ENCODE data around the gene GPR143.

GPR143 gene

GRCh38 chrX:9690046-9690445, 75.6 kb downstream of the GPR143 start:
- no peak for TF ChIP-seq CTCF (IDR thresholded peaks at IDR 0.05; ENCODE audit: low read depth, low read length)
- no peak for DNase-seq (ENCODE audit: extremely low read depth, low read depth)

GRCh38 chrX:9688833-9689232, 76.8 kb downstream of the GPR143 start:
- no peak for DNase-seq (ENCODE audit: extremely low read depth, low read depth)
- TF ChIP-seq CTCF (IDR thresholded peaks at IDR 0.05; ENCODE audit: low read depth, low read length): no peak

DNA sequence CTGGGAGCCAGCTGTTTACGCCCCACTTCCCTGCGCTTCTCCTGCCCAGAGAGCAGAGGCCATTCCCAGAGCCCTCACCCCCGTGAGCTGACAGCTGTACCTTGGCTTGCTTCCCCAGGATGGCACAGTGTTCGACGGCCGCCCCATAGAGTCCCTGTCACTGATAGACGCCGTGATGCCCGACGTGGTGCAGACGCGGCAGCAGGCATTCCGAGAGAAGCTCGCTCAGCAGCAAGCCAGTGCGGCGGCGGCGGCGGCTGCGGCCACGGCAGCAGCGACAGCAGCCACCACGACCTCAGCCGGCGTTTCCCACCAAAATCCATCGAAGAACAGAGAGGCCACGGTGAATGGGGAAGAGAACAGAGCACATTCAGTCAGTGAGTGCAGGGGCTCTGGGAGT, 77.7 kb downstream of the GPR143 start:
- no peak for TF ChIP-seq CTCF (IDR thresholded peaks at IDR 0.05; ENCODE audit: low read depth, low read length)
- no peak for DNase-seq (ENCODE audit: extremely low read depth, low read depth)

GRCh38 chrX:9683350-9683749, 82.3 kb downstream of the GPR143 start:
- DNase-seq (ENCODE audit: extremely low read depth, low read depth): no peak
- TF ChIP-seq CTCF (IDR thresholded peaks at IDR 0.05; ENCODE audit: low read depth, low read length): no peak

- TF ChIP-seq CTCF (IDR thresholded peaks at IDR 0.05; ENCODE audit: low read depth, low read length): no peak
- no peak for DNase-seq (ENCODE audit: extremely low read depth, low read depth)
These were observed 82.8 kb downstream of the GPR143 start for GRCh38 chrX:9682861-9683260.

DNA sequence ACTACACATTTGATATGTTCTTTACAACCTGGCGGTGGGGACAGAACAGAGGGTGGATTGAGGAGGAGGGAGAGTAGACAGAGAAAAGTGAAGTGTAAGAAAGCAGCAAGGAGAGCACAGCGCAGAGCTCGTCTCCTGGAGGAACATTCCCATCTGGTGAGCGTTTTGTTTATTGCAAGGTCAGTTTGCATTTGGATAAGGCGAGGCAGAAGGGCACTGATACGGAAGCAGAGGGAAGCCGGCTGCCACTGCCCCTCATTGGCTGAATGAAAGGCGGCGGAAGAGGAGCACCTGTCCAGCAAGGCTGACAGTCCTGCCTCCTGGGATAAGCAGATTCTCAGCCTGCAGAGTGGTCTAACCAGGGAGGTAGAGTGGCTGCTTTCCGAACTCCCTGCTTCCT, 83.2 kb downstream of the GPR143 start:
- TF ChIP-seq CTCF (IDR thresholded peaks at IDR 0.05; ENCODE audit: low read depth, low read length): peak; percentile 17
- no peak for DNase-seq (ENCODE audit: extremely low read depth, low read depth)

DNA sequence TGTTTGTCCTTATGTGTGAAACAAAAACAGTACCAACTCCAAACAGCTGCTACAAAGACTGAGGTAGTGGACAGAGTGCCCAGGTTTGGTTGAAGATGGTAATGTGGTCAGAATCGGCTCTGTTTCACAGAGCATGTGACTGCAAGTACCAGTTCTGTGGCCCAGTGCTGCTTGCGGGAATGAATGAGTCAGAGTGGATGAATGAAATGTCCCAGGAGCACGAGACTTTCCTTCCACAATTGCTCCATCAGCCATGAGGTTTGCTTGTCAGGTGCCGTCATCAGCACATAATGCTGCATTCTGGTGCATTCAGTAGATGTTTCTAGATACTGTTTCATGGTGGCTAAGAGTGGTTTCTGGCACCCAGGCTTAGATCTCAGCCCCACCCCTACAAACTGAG, 84.2 kb downstream of the GPR143 start:
- no peak for DNase-seq (ENCODE audit: extremely low read depth, low read depth)
- TF ChIP-seq CTCF (IDR thresholded peaks at IDR 0.05; ENCODE audit: low read depth, low read length): no peak

Data from AG09319 (cell line).